Brain microvascular endothelial cell (primary cell): Measurements from ENCODE around the gene ARHGEF19.
"Not testable (repeated sequence)": the region's sequence is repeated elsewhere in the genome, so short reads cannot be mapped to it uniquely, and the experiment has no call there.

ENCODE experiments used
- DNase-seq: peaks from one replicate; pipeline ENCODE4 v3.0.0-alpha.2; 2020
- H3K27ac ChIP-seq: fragments of 250-450 bp; sonication (Bioruptor Pico); 2 replicates; pipeline ENCODE4 v1.5.1; 2020; ENCODE audit warnings: mild to moderate bottlenecking, moderate library complexity
- H3K27me3 ChIP-seq: fragments of 250-450 bp; sonication (Bioruptor Pico); replicated peaks from 2 replicates; pipeline ENCODE4 v1.5.1; 2020; ENCODE audit warnings: mild to moderate bottlenecking
- H3K36me3 ChIP-seq: fragments of 250-450 bp; sonication (Bioruptor Pico); replicated peaks from 2 replicates; pipeline ENCODE4 v1.5.1; 2020; ENCODE audit warnings: mild to moderate bottlenecking
- H3K4me3 ChIP-seq: 2 replicates; pipeline ENCODE4 v1.5.1; 2011; ENCODE audit warnings: low read depth, mild to moderate bottlenecking, control low read depth, low read length, moderate library complexity
- in situ Hi-C: cut with HindIII; loops from 2 replicates; pipeline ENCODE4 v1.10.0; 2017; ENCODE audit warnings: low sequenced_read_pairs, low pct_ligation_motif_present
- TF ChIP-seq, protein P1 (sequence below): IDR thresholded peaks from 2 replicates; pipeline ENCODE4 v1.5.1; 2011; ENCODE audit warnings: low read depth, mild to moderate bottlenecking, moderate library complexity, low read length, control low read depth, inconsistent platforms; ENCODE audit errors: missing control alignments

ARHGEF19 gene

DNA sequence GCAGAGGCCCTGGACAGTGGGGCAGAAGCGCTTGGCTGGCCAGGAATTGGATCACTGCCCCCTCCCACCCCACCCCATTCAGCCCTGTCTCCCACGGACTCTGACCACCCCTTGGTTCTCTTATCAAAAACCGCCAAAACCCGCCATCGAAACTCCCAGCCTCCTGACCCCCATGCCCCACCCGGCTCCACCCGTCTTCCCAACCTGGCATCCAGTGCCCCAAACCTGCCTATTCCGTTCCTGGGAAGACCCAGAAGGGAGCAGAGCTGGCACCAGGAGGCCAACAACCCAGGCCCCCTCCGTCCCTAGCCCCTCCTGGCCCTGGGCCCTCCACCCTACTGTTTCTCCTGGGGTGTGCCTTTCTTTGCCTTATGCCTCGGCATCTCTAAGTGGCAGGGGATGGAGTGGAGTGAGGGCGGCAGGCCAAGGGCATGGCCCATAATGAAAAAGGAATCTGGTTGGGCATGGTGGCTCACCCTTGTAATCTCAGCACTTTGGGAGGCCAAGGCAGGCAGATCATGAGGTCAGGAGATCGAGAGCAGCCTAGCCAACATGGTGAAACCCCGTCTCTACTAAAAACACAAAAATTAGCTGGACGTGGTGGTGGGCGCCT, 40.1 kb downstream of the ARHGEF19 start:
- Histone ChIP-seq H3K36me3 (no peaks in the 10 kb centered on the region), H3K4me3 (no peak overlapping the region), H3K27me3 (no peaks in the 10 kb centered on the region), H3K27ac (no peak overlapping the region)
- DNase-seq = no peak
- in situ Hi-C loops = no loop called here
- TF ChIP-seq, protein P1, sequence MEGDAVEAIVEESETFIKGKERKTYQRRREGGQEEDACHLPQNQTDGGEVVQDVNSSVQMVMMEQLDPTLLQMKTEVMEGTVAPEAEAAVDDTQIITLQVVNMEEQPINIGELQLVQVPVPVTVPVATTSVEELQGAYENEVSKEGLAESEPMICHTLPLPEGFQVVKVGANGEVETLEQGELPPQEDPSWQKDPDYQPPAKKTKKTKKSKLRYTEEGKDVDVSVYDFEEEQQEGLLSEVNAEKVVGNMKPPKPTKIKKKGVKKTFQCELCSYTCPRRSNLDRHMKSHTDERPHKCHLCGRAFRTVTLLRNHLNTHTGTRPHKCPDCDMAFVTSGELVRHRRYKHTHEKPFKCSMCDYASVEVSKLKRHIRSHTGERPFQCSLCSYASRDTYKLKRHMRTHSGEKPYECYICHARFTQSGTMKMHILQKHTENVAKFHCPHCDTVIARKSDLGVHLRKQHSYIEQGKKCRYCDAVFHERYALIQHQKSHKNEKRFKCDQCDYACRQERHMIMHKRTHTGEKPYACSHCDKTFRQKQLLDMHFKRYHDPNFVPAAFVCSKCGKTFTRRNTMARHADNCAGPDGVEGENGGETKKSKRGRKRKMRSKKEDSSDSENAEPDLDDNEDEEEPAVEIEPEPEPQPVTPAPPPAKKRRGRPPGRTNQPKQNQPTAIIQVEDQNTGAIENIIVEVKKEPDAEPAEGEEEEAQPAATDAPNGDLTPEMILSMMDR = no peak

DNA sequence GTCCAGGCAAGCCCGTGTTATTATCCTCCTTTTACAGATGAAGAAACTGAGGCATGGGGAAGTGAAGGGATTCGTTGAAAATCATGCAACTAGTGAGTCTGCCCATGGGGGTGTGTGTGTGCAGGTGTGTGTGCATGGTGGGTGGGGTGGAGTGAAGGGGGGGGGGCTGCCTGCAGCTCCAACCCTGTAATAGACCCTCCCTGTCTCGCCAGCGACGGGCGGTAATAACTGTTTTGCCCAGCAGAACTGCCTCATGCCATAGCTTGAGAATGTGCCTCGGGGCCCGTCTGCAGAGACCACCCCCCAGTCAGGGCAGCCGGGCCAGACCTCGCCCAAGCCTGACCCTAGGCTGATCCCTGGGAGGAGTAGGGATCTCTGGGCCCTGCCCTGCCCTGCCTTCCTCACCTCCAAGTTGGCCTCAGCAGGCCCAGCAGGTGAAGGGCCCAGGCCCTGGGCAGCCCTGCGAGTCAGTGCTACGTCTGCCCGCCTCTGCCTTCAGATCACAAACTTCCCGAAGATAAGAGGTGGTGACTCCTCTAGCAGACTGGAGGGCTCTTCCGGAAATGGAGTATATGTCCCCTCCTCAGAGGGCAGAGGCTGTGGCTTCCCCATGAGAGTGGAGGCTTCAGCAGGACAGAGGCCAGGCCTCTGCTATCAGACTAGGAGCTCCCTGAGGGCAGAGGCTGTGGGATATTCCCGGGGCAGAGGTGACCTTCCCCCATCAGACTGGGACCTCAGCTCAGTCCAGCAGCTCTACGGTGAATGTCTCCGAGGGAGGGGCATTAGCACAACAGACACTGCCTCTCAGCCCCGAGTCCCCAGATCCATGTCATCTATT, 40.9 kb downstream of the ARHGEF19 start:
- TF ChIP-seq, protein P1 = no peak
- Histone ChIP-seq H3K4me3 (no peak overlapping the region), H3K36me3 (no peaks in the 10 kb centered on the region), H3K27ac (no peak overlapping the region), H3K27me3 (no peaks in the 10 kb centered on the region)
- DNase-seq = no peak
- in situ Hi-C loops = no loop called here

DNA sequence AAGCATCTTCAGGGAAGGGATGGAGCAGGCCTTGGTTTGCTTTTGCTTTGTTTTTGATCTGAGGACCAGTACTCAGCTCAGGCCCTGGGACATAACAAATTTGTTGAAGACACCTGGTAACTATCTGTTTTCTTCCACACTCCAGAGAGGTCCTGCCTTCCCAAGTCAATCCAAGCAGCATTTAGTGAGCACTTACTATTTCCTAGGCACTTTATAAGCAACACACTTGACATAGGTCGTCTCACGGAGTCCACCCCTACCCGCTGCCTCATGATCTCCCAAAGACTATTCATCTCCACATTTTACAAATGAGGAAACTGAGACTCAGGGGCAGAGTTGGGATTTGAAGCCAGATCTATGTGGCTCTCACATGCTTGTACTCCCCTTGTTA, 42.2 kb downstream of the ARHGEF19 start:
- DNase-seq = no peak
- TF ChIP-seq, protein P1 = no peak
- H3K27ac ChIP-seq = no peak overlapping the region
- H3K27me3 ChIP-seq = no peaks in the 10 kb centered on the region
- no peaks in the 10 kb centered on the region for H3K36me3 ChIP-seq
- no peak overlapping the region for H3K4me3 ChIP-seq
- in situ Hi-C loops = no loop called here

DNA sequence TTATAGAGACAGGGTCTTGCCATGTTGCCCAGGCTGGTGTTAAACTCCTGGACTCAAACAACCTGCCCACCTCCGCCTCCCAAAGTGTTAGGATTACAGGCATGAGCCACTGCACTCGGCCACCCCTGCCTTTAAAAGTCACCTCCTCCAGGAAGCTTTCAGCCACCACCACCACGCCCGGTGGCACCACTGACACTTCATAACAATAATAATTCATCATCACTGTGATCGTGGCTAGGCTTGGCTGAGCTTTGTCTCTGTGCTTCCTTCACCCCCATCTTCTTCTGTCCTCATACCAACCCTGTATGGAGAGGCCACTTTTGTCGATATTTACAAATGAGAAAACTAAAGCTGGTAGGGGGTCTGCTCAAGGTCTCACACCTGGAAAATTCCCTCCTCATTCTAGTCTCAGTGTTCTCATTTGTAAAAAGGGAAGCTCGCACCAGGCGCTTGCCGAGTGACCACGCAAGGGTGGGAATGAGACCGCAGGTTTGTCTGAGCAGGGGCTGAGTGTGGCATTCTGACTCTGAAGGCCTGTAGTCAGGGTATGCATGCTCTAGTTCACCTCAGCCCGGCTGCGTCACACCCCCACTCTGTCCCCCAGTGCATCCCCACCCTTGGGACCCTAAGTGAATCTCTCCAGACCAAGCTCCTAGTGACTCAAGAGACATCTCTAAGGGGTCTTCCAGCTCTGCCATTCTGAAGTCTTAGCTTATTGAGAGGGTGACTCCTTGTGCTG, 43.7 kb downstream of the ARHGEF19 start:
- H3K27me3 ChIP-seq = no peaks in the 10 kb centered on the region
- no peak overlapping the region for H3K27ac ChIP-seq
- no peak for DNase-seq
- TF ChIP-seq, protein P1 = no peak
- no peak overlapping the region for H3K4me3 ChIP-seq
- in situ Hi-C loops = no loop called here
- H3K36me3 ChIP-seq = no peaks in the 10 kb centered on the region

DNA sequence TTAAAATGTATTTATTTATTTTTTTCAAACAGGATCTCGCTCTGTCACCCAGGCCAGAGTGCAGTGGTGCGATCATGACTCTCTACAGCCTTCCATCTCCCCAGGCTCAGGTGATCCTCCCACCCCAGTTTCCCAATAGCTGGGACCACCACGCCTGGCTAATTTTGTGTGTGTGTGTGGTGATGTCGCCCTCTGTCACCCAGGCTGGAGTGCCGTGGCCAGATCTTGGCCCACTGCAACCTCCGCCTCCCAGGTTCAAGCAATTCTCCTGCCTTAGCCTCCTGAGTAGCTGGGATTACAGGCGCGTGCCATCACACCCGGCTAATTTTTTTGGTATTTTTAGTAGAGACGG, 44.3 kb downstream of the ARHGEF19 start:
- H3K4me3 ChIP-seq, H3K36me3 ChIP-seq, H3K27me3 ChIP-seq, H3K27ac ChIP-seq, DNase-seq, in situ Hi-C loops: not testable (repeated sequence)

DNA sequence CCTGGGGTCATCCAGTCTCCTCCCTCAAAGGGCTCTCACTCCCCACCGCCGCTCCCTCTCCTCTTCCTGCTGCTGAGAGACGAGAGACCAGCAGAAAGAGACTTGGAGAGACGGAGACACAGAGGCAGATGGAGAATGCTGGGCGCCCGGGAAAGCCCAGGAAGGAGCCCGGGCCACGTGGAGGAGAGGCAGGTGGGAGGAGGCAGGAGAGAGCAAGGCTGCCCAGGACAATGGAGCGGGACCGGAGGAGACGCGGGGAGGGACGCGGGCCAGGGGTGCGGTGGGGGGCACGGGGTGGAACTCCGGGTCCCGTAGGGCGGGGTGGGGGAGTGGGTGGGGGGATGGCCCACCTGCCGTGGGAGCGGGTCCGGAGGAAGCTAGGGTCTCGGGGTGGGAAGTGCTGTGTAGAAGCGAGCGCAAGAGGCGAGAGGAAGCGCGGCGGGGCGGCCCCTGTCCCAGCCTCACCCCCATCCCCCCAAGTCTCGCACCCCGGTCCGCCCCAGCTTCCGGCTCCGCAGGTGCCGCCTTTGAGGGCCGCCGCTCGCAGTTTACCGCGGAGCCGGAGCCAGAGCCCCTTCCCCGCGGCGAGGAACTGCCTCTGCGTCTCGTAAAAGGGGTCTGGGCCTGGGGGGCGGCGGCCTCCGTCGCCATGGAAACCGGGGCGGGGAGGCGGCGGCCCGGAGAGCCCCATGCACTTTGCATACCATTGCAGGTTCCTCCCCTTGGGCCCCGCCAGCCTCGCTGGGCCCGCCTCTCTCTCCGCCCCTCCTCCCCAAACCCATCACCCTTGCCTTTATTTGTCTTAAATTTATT, 44.9 kb downstream of the ARHGEF19 start:
- H3K4me3 ChIP-seq = peak overlapping the region; percentile 52

More for the DNA sequence above, 44.9 kb downstream of the ARHGEF19 start:
- TF ChIP-seq, protein P1 = no peak
- no peak for DNase-seq
- no peaks in the 10 kb centered on the region for H3K27me3 ChIP-seq
- no peak overlapping the region for H3K27ac ChIP-seq
- in situ Hi-C loops = no loop called here
- H3K36me3 ChIP-seq = no peaks in the 10 kb centered on the region
